ENCODE measurements around the gene KRTCAP2.
"Not testable (repeated sequence)": the region's sequence is repeated elsewhere in the genome, so short reads cannot be mapped to it uniquely, and the experiment has no call there.

KRTCAP2 gene

DNA sequence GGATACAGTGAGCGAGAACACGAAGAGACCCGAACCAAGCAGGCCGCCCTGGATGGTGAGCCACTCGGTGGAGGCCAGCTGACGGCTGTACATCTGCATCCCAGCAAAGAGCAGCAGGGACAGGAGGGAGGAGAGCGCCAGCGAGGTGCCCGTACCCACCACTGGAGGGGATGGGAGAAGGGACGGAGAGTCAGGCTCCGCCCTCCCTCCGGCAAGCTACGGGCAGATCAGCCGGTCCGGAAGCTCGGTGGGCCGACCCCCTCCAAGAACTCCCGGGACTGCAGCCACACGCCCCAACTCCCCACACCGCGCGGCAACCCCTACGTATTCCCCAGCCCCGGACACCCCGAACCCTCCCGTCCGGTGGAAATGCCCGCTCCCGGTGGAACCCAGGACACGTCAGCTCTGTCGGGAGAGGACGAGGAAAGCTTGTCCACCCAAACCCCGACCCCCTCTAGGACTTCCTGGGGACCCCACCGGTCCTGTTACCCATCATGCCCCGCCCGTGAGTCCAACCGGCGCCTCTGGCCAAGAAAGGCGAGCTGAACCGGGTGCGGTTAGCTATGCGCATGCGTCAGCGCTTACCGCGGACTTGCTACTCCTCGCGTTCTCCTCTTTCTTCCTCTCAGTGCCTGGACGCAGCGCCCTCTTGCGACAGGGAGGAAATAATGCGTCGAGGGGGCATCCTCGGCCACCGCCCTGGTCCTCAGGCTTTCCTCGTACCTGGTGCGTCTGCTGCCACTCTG is at the start of gene KRTCAP2:
TSS of gene KRTCAP2 (minus strand) at position 573 of the 746 bp plus-strand sequence. CDS start at position 493, 80 bp downstream.
- TF ChIP-seq JUND (IDR thresholded peaks at IDR 0.05; ENCODE audit: low read depth) = no peak
- in situ Hi-C loops (cut with HindIII; ENCODE audit: low pct_unique_long_range_greater_than_20kb, low sequenced_read_pairs) = no loop called here

DNA sequence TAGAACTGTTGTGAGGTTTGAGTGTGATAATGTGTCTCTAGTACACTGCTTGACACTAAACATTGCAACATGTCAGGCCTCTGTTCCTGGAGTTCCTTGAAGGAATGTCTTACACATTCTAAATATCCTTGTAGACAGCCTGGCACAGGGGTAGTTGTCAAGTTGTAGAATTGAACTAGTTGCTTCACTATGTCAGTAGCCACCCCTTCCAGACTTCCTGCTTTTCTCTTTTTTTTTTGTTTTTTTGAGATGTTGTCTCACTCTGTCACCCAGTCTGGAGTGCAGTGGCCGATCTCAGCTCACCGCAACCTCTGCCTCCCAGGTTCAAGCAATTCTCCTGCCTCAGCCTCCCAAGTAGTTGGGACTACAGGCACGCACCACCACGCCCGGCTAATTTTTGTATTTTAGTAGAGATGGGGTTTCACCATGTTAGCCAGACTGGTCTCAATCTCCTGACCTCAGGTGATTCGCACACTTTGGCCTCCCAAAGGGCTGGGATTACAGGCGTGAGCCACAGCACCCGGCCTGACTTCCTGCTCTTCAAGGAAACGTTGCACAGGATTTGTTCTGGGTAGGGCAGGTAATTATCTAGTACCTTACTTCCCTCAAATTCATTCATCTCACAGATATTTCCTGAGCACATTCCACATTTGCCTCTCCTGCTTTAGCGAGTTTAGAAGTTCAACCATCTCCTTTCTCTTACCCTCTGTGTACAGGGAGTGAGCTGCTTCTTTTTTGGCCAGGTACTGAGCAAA is 47.3 kb upstream of the KRTCAP2 start:
- DNase-seq (ENCODE audit: low read depth in 1 of 2, low spot score in 1 of 2); in situ Hi-C loops (cut with HindIII; ENCODE audit: low pct_unique_long_range_greater_than_20kb, low sequenced_read_pairs): not testable (repeated sequence)

More for the DNA sequence above, at the start of gene KRTCAP2:
- DNase-seq (ENCODE audit: low read depth in 1 of 2, low spot score in 1 of 2) = peak; percentile 98 to 99

DNA sequence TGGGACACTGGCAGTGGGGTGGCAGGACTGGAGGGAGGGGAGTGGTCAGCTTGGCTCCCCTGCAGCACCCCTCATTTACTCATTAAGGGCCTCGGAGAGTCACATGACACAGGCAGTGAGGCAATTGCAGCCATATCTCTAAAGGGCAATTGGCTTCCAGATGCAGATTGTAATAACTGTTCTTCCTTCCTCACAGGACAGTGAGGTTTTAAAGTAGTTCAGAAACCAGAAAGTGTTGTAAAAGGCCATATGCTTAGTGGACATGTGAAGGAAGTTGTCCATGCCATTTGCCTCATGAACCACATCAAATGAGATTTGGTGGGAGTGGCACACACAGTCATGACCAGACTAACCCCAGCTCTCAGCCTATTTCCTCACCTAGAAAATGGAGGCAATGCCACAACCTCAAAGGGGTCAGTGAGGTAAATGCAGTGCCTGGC is 46.5 kb upstream of the KRTCAP2 start:
- in situ Hi-C loops (cut with HindIII; ENCODE audit: low pct_unique_long_range_greater_than_20kb, low sequenced_read_pairs) = no loop called here
- TF ChIP-seq JUND (IDR thresholded peaks at IDR 0.05; ENCODE audit: low read depth) = no peak
- no peak for DNase-seq (ENCODE audit: low read depth in 1 of 2, low spot score in 1 of 2)

DNA sequence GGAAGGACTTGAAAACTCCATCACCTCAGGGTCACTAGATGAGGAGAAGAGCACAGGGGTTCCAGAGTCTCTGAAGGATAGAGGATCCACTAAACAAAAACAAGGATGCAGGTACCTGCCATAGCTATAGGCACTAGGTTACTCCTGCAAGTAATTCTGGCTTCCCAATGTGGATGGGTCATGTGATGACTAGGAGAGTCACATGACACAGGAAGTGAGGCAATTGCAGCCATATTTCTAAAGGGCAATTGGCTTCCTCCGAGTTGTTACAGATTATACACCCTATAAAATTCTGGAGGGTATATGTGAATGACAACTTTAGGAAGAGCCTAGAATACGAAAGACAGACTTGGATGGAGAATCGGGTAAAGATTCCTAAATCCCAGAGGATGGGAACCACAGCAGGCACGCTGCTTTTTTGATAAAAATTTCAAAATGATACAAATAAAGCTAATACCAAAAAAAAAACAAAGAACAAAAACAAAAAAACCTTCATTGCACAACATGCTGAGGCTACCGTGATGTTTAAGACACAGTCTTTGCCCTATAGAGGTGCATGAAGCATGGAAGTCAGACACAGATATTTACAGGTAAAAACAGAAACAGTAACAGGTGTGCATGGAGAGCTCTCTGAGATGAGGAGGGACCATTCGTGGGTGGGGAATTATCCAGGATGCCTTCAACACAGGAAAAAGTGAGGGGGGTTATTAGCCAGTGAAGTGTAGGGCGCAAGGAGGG is 45.9 kb upstream of the KRTCAP2 start:
- DNase-seq (ENCODE audit: low read depth in 1 of 2, low spot score in 1 of 2) = peak in 1 of 2 experiments; percentile 84
- no peak for TF ChIP-seq JUND (IDR thresholded peaks at IDR 0.05; ENCODE audit: low read depth)
- in situ Hi-C loops (cut with HindIII; ENCODE audit: low pct_unique_long_range_greater_than_20kb, low sequenced_read_pairs) = no loop called here

DNA sequence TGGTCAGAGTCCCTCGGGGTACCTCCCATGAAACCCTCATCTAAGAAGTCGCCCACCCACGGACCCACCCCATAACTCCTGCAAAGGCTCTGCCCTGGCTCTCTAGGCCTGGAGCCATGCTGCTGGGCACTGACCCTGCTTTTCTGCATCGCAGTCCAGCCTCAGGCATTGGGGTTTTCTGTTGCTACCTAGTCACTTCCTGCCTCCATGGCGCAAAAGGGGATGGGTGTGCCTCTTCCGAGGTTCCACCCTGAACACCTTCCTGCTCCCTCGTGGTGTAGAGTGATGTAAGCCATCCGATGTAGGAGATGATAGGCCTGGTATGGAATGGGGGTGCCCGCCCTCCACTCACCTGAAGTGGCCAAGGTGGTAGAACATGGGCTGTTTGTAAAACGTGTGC is 41.6 kb upstream of the KRTCAP2 start:
- DNase-seq (ENCODE audit: low read depth in 1 of 2, low spot score in 1 of 2); in situ Hi-C loops (cut with HindIII; ENCODE audit: low pct_unique_long_range_greater_than_20kb, low sequenced_read_pairs): not testable (repeated sequence)

DNA sequence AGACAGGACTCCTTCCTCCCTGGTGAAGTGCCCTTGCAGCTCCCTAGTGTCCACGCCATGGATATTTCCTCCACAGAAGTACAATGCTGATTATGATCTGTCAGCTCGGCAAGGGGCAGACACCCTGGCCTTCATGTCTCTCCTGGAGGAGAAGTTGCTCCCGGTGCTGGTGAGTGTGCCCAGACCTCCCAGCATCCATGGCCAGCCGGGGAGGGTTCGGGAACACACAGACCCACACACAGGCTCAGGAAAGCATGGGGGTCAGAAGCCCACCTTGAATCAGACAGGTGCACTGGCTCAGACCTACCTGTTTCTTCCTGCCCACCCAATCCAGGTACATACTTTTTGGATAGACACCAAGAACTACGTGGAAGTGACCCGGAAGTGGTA is 38.9 kb upstream of the KRTCAP2 start:
- in situ Hi-C loops (cut with HindIII; ENCODE audit: low pct_unique_long_range_greater_than_20kb, low sequenced_read_pairs); DNase-seq (ENCODE audit: low read depth in 1 of 2, low spot score in 1 of 2): not testable (repeated sequence)

DNA sequence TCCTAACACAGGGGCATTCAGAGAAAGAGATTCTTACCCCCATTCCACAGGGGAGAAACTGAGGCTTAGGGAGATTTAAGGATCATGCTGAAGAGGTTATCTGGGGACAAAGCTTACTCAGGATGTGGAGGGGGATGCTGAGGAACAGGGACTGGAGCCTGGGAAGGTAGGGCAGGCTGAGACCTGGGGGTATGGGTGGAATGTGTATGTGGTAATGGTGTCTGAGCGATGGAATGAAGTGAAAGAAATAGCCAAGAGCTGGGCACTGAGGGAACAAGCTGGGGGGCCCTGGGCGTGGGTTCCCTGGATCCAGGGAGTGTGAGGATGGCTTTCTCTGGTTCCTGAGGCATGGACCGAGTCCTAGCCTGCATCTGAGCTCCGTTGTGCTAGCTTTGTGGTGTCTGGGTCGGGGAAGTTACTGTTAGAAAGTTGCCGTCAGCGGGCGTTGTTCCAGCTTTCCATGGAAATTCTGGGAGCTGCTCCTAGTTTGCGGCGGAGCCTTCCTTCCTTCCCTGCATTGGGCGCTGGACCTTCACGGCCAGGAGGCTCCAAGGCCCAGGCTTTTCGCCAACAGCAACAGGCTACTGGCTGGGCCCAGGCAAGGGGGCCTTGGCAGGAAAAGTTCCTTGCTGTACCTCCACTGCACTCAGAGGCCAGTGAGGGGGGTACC is 38.4 kb upstream of the KRTCAP2 start:
- DNase-seq (ENCODE audit: low read depth in 1 of 2, low spot score in 1 of 2); in situ Hi-C loops (cut with HindIII; ENCODE audit: low pct_unique_long_range_greater_than_20kb, low sequenced_read_pairs): not testable (repeated sequence)

DNA sequence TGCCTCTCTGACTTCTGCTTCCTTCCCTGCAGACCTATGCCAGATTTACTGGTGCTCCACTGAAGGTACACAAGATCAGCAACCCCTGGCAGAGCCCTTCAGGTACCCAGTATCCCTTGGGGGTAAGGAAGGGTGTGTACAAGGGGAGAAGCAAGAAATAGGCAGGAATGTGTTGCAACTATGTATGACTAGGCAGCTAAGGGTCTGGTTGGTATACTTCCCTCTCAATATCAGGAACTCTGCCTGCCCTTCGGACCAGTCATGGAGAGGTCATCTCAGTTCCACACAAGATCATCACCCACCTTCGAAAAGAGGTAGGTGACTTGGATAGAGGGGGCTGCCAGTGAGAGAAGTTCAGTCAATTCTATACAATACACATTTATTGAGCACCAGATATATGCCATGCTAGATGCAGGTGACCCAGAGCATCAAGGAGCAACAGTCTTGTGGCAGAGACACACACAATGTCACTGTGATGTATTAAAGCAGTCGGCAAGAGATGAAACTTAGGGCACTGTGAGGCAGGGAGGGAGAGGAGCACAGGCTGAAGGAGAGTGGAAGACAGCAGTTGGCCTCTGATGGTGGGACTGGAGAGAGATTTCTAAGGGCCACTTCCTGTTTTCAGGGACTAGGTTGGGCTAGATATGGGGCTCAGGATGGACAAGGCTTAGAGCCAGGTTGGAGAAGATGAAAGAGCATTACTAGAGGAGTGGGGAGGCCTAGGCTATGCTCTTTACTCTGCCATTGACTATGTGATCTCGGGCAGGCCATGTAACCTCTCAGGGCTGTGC is 37.4 kb upstream of the KRTCAP2 start:
- no peak for TF ChIP-seq JUND (IDR thresholded peaks at IDR 0.05; ENCODE audit: low read depth)
- in situ Hi-C loops (cut with HindIII; ENCODE audit: low pct_unique_long_range_greater_than_20kb, low sequenced_read_pairs) = no loop called here
- no peak for DNase-seq (ENCODE audit: low read depth in 1 of 2, low spot score in 1 of 2)

- in situ Hi-C loops (cut with HindIII; ENCODE audit: low pct_unique_long_range_greater_than_20kb, low sequenced_read_pairs) = no loop called here
- DNase-seq (ENCODE audit: low read depth in 1 of 2, low spot score in 1 of 2) = no peak
- no peak for TF ChIP-seq JUND (IDR thresholded peaks at IDR 0.05; ENCODE audit: low read depth)
Observed at GRCh38 chr1:155209312-155209721, 36.2 kb upstream of the KRTCAP2 start.

DNA sequence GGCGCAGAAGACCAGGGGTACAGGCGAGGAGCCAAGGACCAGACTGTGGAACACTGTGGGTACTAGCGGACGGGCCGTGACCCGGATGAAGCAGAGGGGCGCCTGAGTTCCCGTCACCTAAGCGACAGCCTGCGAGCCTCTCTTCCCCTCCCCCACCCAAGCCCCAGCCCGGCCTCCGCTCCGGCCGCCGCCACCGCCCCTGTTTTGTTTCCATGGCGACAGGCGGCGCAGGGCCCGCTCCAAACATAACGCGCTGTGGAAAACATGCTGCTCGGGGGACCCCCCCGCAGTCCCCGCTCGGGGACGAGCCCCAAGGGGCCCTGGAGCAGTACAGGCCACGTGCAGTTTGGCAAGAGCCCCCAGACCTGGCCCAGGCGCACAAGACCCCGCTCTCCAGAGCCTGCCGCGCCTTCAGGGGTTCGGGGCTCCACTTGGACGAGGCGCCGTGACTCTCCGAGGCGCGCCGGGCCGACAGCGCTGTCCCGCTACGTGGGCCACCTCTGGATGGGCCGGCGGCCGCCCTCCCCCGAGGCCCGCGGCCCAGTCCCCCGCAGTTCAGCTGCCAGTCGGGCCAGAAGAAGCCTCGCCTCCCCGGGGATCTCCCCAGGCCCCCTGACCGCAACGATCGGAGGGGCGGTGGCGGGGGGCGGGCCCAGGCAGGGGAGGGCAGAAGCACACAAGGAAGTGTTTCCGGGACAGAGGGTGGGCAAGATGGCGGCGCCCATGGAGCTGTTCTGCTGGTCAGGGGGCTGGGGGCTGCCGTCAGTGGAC is 35.6 kb upstream of the KRTCAP2 start, which contains the start of gene MTX1:
TSS of gene MTX1 (plus strand) at position 155 of the 771 bp plus-strand sequence. CDS start at position 265, 110 bp downstream.
- no peak for TF ChIP-seq JUND (IDR thresholded peaks at IDR 0.05; ENCODE audit: low read depth)
- in situ Hi-C loops (cut with HindIII; ENCODE audit: low pct_unique_long_range_greater_than_20kb, low sequenced_read_pairs) = no loop called here
- peak; percentile 71 to 81 for DNase-seq (ENCODE audit: low read depth in 1 of 2, low spot score in 1 of 2)

Measured in T47D (cell line).